Activated CD4-positive, CD25-positive, alpha-beta regulatory T cell treated with anti-CD3 and anti-CD28 coated beads, Interleukin-2, amount 50 U/mL, for 16 hours (primary cell): ENCODE measurements around the gene ZNF512.
A peak's percentile ranks its signal among the peaks of the same experiment; 100 is the strongest.
"Not testable (repeated sequence)": the region's sequence is repeated elsewhere in the genome, so short reads cannot be mapped to it uniquely, and the experiment has no call there.

Source experiments
- DNase-seq: peaks from one replicate; pipeline ENCODE4 v3.0.0-alpha.2; 2020; ENCODE audit warnings: low read depth, low spot score

Gene ZNF512, protein sequence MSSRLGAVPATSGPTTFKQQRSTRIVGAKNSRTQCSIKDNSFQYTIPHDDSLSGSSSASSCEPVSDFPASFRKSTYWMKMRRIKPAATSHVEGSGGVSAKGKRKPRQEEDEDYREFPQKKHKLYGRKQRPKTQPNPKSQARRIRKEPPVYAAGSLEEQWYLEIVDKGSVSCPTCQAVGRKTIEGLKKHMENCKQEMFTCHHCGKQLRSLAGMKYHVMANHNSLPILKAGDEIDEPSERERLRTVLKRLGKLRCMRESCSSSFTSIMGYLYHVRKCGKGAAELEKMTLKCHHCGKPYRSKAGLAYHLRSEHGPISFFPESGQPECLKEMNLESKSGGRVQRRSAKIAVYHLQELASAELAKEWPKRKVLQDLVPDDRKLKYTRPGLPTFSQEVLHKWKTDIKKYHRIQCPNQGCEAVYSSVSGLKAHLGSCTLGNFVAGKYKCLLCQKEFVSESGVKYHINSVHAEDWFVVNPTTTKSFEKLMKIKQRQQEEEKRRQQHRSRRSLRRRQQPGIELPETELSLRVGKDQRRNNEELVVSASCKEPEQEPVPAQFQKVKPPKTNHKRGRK

GRCh38 chr2:27582695-27583389 lies at the start of gene ZNF512:
TSS of gene ZNF512 (plus strand) at chr2:27583042. CDS start at chr2:27583113, 71 bp downstream.
- peak; percentile 54 for DNase-seq

DNA sequence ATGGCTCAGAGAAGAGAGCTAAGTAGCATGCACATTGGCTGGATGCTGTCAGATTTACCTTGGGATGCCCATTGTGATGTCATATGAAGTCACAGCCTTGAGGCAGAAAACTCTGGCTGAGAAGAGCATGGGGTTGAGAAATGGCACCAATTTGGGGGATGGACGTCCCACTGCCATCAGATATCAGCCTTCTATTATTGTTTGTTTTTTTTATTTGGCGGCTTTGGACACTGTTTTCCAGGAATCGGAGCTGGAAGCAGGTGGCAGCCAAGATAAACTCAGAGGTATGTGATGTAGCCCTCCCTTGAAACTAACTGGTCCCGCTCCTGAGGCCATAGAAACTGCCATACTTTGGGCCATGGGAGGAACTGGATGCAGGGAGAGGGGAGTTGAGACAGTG lies 45.6 kb upstream of the ZNF512 start:
- no peak for DNase-seq

- DNase-seq = not testable (repeated sequence)
Observed at GRCh38 chr2:27538839-27539450, 43.9 kb upstream of the ZNF512 start.

GRCh38 chr2:27539649-27540048 lies 43.2 kb upstream of the ZNF512 start:
- not testable (repeated sequence) for DNase-seq

DNA sequence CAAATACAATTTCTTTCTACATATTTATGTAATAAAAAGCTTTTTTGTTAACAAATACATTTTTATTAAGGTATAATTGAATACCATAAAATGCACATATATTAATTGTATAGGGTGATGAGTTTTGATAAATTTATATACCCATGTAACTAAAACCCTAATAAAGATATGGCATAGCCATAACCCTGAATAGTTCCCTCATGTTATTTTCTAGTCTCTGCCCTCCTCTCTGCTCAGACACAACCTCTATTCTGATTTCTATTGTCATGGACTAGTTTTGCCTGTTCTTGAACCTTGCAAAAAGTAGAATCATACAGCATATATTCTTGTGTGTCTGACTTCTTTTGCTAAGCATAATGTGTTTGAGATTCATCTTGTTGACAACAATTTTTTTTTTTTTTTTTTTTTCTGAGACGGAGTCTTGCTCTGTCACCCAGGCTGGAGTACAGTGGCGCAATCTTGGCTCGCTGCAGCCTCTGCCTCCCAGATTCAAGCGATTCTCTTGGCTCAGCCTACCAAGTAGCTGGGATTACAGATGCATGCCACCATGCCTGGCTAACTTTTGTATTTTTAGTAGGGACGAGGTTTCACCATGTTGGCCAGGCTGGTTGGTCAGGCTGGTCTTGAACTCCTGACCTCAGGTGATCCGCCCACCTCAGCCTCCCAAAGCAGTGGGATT lies 38.6 kb upstream of the ZNF512 start:
- DNase-seq = no peak

- DNase-seq = no peak
Observed at GRCh38 chr2:27545348-27546141, 37.3 kb upstream of the ZNF512 start.

DNA sequence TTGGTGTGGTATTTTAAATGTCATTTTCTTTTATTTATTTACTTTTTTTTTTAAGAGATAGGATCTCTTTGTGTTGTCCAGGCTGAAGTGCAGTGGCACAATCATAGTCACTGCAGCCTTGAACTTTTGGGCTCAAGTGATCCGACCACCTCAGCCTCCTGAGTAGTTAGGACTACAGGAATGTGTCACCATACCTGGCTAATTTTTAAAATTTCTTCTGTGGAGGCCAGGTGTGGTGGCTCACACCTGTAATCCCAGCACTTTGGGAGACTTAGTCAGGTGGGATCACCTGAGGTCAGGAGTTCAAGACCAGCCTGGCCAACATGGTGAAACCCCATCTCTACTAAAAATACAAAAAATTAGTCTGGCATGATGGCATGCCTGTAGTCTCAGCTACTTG lies 33.5 kb upstream of the ZNF512 start:
- no peak for DNase-seq

- DNase-seq = no peak
Observed at GRCh38 chr2:27551514-27551913, 31.3 kb upstream of the ZNF512 start.

DNA sequence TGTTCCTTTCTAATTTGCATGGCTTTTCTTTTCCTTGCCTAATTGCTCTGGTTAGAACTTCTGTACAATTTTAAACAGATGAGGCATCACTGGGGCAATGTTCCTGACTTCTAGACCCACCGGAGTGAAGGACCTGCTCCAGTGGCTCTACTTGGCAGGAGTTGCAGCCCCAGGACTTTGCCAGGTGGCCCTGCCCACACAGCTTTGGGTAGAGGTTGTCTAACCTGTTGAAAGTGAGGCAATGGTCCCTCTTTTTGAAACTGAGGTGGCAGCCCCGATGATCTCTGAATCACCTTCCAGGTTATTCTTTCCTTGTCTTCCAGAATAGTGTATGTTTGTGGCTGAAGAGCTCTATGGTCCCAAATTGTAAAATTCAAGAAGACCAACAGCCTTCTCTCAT lies 29.9 kb upstream of the ZNF512 start:
- DNase-seq = no peak

DNA sequence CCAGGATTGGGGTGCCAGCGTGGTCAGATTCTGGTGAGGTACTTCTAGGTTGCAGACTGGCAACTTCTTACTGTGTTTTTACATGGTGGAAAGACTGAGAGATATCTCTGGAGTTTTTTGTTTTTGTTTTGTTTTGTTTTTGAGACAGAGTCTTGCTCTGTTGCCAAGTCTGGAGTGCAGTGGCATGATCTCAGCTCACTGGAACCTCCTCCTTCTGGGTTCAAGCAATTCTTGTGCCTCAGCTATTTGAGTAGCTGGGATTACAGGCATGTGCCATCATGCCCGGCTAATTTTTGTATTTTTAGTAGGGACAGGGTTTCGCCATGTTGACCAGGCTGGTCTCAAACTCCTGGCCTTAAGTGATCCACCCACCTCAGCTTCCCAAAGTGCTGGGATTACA lies 28.4 kb upstream of the ZNF512 start:
- DNase-seq = not testable (repeated sequence)

DNA sequence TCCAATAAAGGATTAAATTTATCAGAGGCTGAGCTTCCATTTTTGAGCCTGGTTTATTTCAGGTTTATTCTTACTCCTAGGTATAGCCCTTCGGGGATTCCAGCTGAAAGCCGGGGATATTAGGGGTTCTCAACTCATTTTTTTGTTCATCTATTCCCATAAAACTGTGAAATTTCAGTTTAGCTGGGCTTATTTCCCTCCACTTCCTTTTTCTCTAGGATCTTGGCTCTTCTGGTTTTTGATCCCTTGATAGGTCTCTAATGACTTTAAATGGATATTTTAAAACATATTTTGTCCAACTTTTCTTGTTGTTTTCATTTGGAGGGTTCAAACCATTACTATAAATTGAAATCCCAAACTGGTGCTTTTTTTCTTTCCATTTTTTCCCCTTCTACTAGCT lies 23.6 kb upstream of the ZNF512 start:
- DNase-seq = no peak

DNA sequence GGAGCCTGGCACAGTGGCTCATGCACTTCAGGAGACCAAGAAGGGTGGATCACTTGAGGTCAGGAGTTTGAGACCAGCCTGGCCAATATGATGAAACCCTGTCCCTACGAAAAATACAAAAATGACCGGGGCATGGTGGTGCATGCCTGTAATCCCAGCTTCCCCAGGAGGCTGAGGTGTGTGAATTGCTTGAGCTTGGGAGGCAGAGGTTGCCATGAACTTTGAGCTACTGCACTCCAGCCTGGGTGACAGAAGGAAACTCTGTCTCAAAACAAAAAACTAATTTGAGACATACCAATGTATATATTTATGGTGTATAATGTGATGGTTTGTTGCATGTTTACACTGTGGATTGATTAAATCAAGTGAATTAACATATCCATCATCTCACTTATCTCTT lies 21.8 kb upstream of the ZNF512 start:
- no peak for DNase-seq

DNA sequence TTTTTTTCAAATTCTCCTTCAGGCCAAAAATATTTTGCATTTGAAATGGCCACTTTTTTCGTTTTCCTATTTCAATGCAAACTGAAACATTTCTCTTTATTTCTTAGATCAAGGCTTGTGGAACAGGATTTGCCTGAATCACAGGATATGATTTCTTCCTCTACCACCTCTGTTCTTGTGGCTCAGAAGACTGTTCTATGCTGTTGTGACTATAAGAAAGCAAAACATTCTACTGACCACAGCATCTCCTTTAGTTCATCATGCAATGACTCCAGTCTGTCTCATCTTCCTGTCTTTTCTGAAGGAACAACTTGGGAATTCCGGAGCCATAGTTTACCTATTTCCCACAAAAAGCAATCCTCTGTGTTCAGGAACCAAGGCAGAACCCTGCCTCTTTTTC lies 16.2 kb upstream of the ZNF512 start:
- DNase-seq = no peak

DNA sequence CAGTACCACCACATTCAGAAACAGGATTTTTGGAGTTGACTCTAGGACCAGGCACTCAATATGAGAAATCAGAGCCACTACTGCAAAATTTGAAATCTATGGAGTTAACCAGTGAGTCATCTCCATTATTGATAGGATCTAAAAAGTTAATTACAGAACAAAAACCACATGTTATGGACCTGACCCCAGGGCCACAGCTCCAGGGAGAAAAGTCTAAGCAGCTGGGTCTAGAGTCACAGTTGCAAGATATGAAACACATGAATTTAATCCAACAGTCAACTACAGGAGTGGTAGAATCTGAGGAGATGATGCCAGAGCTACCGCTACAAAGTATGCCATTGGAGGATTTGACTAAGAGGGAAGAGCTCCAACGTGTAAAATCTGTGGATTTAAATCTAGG lies 13.4 kb upstream of the ZNF512 start:
- DNase-seq = no peak

DNA sequence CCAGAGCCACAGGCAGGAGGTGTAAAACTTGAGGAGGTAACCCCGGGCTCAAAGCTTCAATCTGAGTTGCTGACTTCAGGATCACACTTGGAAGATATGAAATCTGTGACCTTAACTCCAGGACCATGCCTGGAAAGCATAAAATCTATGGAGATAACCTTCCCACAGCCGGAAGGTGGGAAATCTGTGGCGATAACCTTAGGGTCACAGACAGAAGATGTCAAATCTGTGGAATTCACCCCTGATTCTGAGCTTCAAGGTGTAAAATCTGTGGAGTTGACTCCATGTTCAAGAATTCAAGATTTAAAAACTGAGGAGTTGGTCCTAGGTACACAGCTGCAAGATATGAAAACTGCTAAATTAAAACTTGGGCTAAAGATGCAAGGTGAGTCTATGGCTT lies 11.6 kb upstream of the ZNF512 start:
- no peak for DNase-seq

- no peak for DNase-seq
Observed at GRCh38 chr2:27571681-27572080, 11.2 kb upstream of the ZNF512 start.

- no peak for DNase-seq
Observed at GRCh38 chr2:27572439-27572838, 10.4 kb upstream of the ZNF512 start.

DNA sequence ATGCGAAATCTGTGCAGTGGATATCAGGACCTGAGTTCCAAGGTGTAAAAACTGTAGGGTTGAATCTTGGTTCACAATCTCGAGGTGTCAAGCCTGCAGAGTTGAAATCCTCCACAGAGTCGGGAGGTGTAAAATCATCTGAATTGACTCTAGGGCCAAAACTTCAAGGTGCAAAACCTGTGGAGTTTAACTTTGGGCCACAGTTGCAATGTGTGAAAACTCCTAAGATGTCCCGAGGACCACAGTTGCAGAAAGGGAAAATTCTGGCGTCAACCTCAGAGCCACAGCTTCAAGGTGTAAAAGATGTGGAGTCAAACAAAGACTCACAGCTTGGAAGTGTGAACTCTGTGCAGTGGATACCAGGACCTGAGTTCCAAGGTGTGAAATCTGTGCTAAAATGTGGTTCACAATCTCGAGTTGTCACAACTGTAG lies 9.8 kb upstream of the ZNF512 start:
- no peak for DNase-seq

GRCh38 chr2:27573452-27573851 lies 9.4 kb upstream of the ZNF512 start:
- DNase-seq = no peak

DNA sequence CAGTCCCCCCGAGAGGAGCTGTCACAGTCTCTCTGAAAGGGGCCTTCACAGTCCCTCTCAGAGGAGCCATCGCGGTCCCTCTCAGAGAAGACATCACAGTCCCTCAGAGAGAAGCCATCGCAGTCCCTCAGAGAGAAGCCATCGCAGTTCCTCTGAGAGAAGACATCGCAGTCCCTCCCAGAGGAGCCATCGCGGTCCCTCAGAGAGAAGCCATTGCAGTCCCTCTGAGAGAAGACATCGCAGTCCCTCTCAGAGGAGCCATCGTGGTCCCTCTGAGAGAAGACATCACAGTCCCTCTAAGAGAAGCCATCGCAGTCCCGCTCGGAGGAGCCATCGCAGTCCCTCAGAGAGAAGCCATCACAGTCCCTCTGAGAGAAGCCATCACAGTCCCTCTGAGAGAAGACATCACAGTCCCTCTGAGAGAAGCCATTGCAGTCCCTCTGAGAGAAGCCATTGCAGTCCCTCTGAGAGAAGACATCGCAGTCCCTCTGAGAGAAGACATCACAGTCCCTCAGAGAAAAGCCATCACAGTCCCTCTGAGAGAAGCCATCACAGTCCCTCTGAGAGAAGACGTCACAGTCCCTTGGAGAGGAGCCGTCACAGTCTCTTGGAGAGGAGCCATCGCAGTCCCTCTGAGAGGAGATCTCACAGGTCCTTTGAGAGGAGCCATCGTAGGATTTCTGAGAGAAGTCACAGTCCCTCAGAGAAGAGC lies 1.3 kb upstream of the ZNF512 start:
- DNase-seq = no peak
